Esophagus squamous epithelium (tissue), 5 donors: Measurements from ENCODE around the gene TRIM58. TPM values are rescaled to one million over a fixed set of nuclear protein-coding genes. Genes with fewer than 3 reads are reported as not detected.

ENCODE experiments used
- DNase-seq: peaks from one replicate; lab custom pipeline; 2025; lab: John Stamatoyannopoulos, UW
- H3K27ac ChIP-seq, 4 donors: fragments of 200-600 bp; sonication (generic); one replicate each; pipeline ENCODE4 v1.5.1; 2016 to 2019; ENCODE audit warnings: mild to moderate bottlenecking in 1 of 4
- H3K27me3 ChIP-seq, 4 donors: fragments of 200-600 bp; sonication (generic); 1 replicate in 3 of 4; 2 replicates in 1 of 4; pipeline versions ENCODE4 v1.5.1 to v1.6.0; 2017 to 2021; ENCODE audit warnings: antibody characterized with exemption in 1 of 4
- H3K36me3 ChIP-seq, 3 donors: fragments of 200-600 bp; sonication (generic); one replicate each; pipeline ENCODE4 v1.5.1; 2016 to 2019
- H3K4me1 ChIP-seq, 3 donors: fragments of 200-600 bp; sonication (generic); one replicate each; pipeline ENCODE4 v1.5.1; 2017 to 2019
- H3K4me3 ChIP-seq, 4 donors: fragments of 200-600 bp; sonication (generic); 1 replicate in 3 of 4; 2 replicates in 1 of 4; pipeline ENCODE4 v1.5.1; 2016 to 2019; ENCODE audit warnings: mild to moderate bottlenecking in 2 of 4, moderate library complexity in 1 of 4
- H3K9me3 ChIP-seq, 3 donors: fragments of 200-600 bp; sonication (generic); one replicate each; pipeline ENCODE4 v1.5.1; 2016 to 2019
- CTCF ChIP-seq, 6 experiments: fragments of 450-650 bp in 4 of 6; fragments of 200-600 bp in 2 of 6; sonication (generic) in 2 of 6; IDR thresholded peaks; one replicate each; pipeline ENCODE4 v1.5.1; 2016 to 2019; ENCODE audit warnings: antibody characterized with exemption in 6 of 6, mild to moderate bottlenecking in 4 of 6, moderate library complexity in 4 of 6
- POLR2A ChIP-seq, 4 donors: fragments of 450-650 bp; IDR thresholded peaks; one replicate each; pipeline ENCODE4 v1.6.1; 2017; ENCODE audit warnings: antibody characterized with exemption in 4 of 4, mild to moderate bottlenecking in 4 of 4, moderate library complexity in 3 of 4
- WGBS, 2 donors: methylation state at CpG; one replicate each; pipeline ENCODE4 v1.1.5; 2018; 5-methylcytosine and 5-hydroxymethylcytosine counted together
- intact Hi-C: fragments of 100-400 bp; cut with DNase I; formaldehyde crosslinking; loops from one replicate; pipeline ENCODE4 v1.15.0; 2022
- total RNA-seq, 4 donors: library from RNA; depleted of rRNA; stranded (reverse); fragments of >200 nt; gene quantifications; one replicate each; pipeline ENCODE4 v1.1.0, GENCODE V29; 2016
- donor health status: DM: yes; HTN: yes; CAD: no.

TRIM58 gene
- total RNA-seq, 4 donors from 2014 or later: 0.19 to 6.5 (median 0.26) TPM; not detected in 1

GRCh38 chr1:247829656-247830055 lies 27.3 kb upstream of the TRIM58 start:
- no peak overlapping the region for H3K27ac ChIP-seq
- intact Hi-C loops: no loop called here
- H3K9me3 ChIP-seq: no peaks in the 10 kb centered on the region
- no peak overlapping the region for H3K4me3 ChIP-seq
- 0% methylated on average over 1 of the region's 1 CpG for WGBS, 2 donors
- no peak for DNase-seq
- H3K36me3 ChIP-seq: no peaks in the 10 kb centered on the region
- H3K27me3 ChIP-seq: no peaks in the 10 kb centered on the region
- TF ChIP-seq POLR2A (IDR thresholded peaks at IDR 0.05) (no peak), CTCF (IDR thresholded peaks at IDR 0.05) (no peak)
- H3K4me1 ChIP-seq: no peaks in the 10 kb centered on the region

- Histone ChIP-seq H3K27ac (no peak overlapping the region), H3K9me3 (no peaks in the 10 kb centered on the region), H3K4me3 (no peak overlapping the region), H3K4me1 (no peaks in the 10 kb centered on the region), H3K27me3 (no peaks in the 10 kb centered on the region), H3K36me3 (no peaks in the 10 kb centered on the region)
- no peak for TF ChIP-seq CTCF (IDR thresholded peaks at IDR 0.05)
- TF ChIP-seq POLR2A (IDR thresholded peaks at IDR 0.05): no peak
- no peak for DNase-seq
- WGBS, 2 donors: 56 to 69% methylated on average over 6 of the region's 6 CpGs
- intact Hi-C loops: no loop called here
Observed at GRCh38 chr1:247833601-247834000, 23.4 kb upstream of the TRIM58 start.

- H3K9me3 ChIP-seq: peaks cover 0 to 3% (median 0%) of the 10 kb centered on the region in 3 donors
Observed at GRCh38 chr1:247840818-247841217, 16.2 kb upstream of the TRIM58 start.

GRCh38 chr1:247841796-247842195 lies 15.2 kb upstream of the TRIM58 start, which contains the start of gene OR11L1:
Gene OR11L1, minus strand, starts transcription at chr1:247841896. Its CDS starts 0 bp downstream, at chr1:247841896.
- H3K27me3 ChIP-seq: no peaks in the 10 kb centered on the region
- H3K27ac ChIP-seq: no peak within 1 kb of the TSS
- intact Hi-C loops: no loop called here
- TF ChIP-seq POLR2A (IDR thresholded peaks at IDR 0.05): no peak
- TF ChIP-seq CTCF (IDR thresholded peaks at IDR 0.05): no peak
- DNase-seq: no peak
- no peak within 1 kb of the TSS for H3K4me3 ChIP-seq
- H3K36me3 ChIP-seq: no peaks in the 10 kb centered on the region
- 83 to 88% methylated on average over 2 of the region's 2 CpGs for WGBS, 2 donors
- H3K9me3 ChIP-seq: peaks cover 0 to 3% (median 0%) of the 10 kb centered on the region in 3 donors
- no peaks in the 10 kb centered on the region for H3K4me1 ChIP-seq

More at GRCh38 chr1:247840818-247841217, 16.2 kb upstream of the TRIM58 start:
- Histone ChIP-seq H3K27ac (no peak overlapping the region), H3K36me3 (no peaks in the 10 kb centered on the region), H3K4me1 (no peaks in the 10 kb centered on the region), H3K4me3 (no peak overlapping the region), H3K27me3 (no peaks in the 10 kb centered on the region)
- no peak for DNase-seq
- intact Hi-C loops: no loop called here
- TF ChIP-seq CTCF (IDR thresholded peaks at IDR 0.05) (no peak), POLR2A (IDR thresholded peaks at IDR 0.05) (no peak)
- WGBS, 2 donors: 68 to 75% methylated on average over 2 of the region's 2 CpGs

- Histone ChIP-seq H3K27me3 (no peaks in the 10 kb centered on the region), H3K4me1 (no peaks in the 10 kb centered on the region), H3K27ac (no peak overlapping the region), H3K36me3 (no peaks in the 10 kb centered on the region), H3K4me3 (no peak overlapping the region), H3K9me3 (peaks cover 0 to 3% (median 0%) of the 10 kb centered on the region in 3 donors)
- DNase-seq: no peak
- TF ChIP-seq CTCF (IDR thresholded peaks at IDR 0.05): no peak
- TF ChIP-seq POLR2A (IDR thresholded peaks at IDR 0.05): no peak
- 36 to 42% methylated on average over 2 of the region's 2 CpGs for WGBS, 2 donors
- intact Hi-C loops: no loop called here
Observed at GRCh38 chr1:247843411-247843810, 13.6 kb upstream of the TRIM58 start.
